Trophoblast cell (in vitro differentiated cells and primary cell): ENCODE results near the gene RHOT2.

ENCODE experiments used
- DNase-seq, 2 donors: peaks; one replicate each; pipeline ENCODE4 v3.0.0-alpha.2; 2016
- H2AFZ ChIP-seq: 2 replicates; pipeline ENCODE4 v1.6.1; 2013; ENCODE audit warnings: low read length, moderate library complexity, mild to moderate bottlenecking; ENCODE audit not compliant: insufficient read depth, poor library complexity
- H2AK5ac ChIP-seq: 2 replicates; pipeline ENCODE4 v1.6.1; 2013; ENCODE audit warnings: mild to moderate bottlenecking, low read length
- H2BK120ac ChIP-seq: 2 replicates; pipeline ENCODE4 v1.6.1; 2013; ENCODE audit warnings: low read length, mild to moderate bottlenecking, moderate library complexity; ENCODE audit not compliant: insufficient read depth, poor library complexity
- H2BK12ac ChIP-seq: 2 replicates; pipeline ENCODE4 v1.6.1; 2013; ENCODE audit warnings: mild to moderate bottlenecking, low read length, moderate library complexity
- H2BK5ac ChIP-seq: 2 replicates; pipeline ENCODE4 v1.6.1; 2013; ENCODE audit warnings: low read length, low read depth, moderate library complexity, mild to moderate bottlenecking; ENCODE audit not compliant: poor library complexity
- H3K14ac ChIP-seq: 2 replicates; pipeline ENCODE4 v1.6.1; 2013; ENCODE audit warnings: mild to moderate bottlenecking, low read length
- H3K18ac ChIP-seq: 2 replicates; pipeline ENCODE4 v1.6.1; 2013; ENCODE audit warnings: mild to moderate bottlenecking, low read length
- H3K23ac ChIP-seq: 2 replicates; pipeline ENCODE4 v1.6.1; 2013; ENCODE audit warnings: low read length
- H3K27ac ChIP-seq: 2 replicates; pipeline ENCODE4 v1.5.1; 2013; ENCODE audit warnings: low read depth, mild to moderate bottlenecking, inconsistent platforms, low read length, moderate library complexity
- H3K27me3 ChIP-seq: 2 replicates; pipeline ENCODE4 v1.6.1; 2013; ENCODE audit warnings: inconsistent platforms, mild to moderate bottlenecking, low read length, moderate library complexity; ENCODE audit not compliant: insufficient read depth
- H3K36me3 ChIP-seq, 2 experiments: 1 replicate in 1 of 2; 2 replicates in 1 of 2; pipeline ENCODE4 v1.6.1; 2013; ENCODE audit warnings: low read length in 2 of 2, mild to moderate bottlenecking in 2 of 2, moderate library complexity in 1 of 2; ENCODE audit not compliant: insufficient read depth in 2 of 2, control insufficient read depth in 1 of 2
- H3K4ac ChIP-seq: 2 replicates; pipeline ENCODE4 v1.6.1; 2013; ENCODE audit warnings: low read depth, mild to moderate bottlenecking, low read length, moderate library complexity
- H3K4me1 ChIP-seq, 2 experiments: 1 replicate in 1 of 2; 2 replicates in 1 of 2; pipeline ENCODE4 v1.6.1; 2013; ENCODE audit warnings: low read length in 2 of 2, mild to moderate bottlenecking in 2 of 2, moderate library complexity in 1 of 2; ENCODE audit not compliant: insufficient read depth in 2 of 2, control insufficient read depth in 1 of 2
- H3K4me2 ChIP-seq: 2 replicates; pipeline ENCODE4 v1.6.1; 2013; ENCODE audit warnings: inconsistent platforms, mild to moderate bottlenecking, low read length, moderate library complexity
- H3K4me3 ChIP-seq: 2 replicates; pipeline ENCODE4 v1.5.1; 2013; ENCODE audit warnings: mild to moderate bottlenecking, low read depth, low read length, inconsistent platforms
- H3K79me1 ChIP-seq: one replicate; pipeline ENCODE4 v1.6.1; 2013; ENCODE audit warnings: low read length
- H3K79me2 ChIP-seq: 2 replicates; pipeline ENCODE4 v1.6.1; 2013; ENCODE audit warnings: low read length, mild to moderate bottlenecking; ENCODE audit not compliant: control insufficient read depth, insufficient read depth, poor library complexity
- H3K9ac ChIP-seq: 2 replicates; pipeline ENCODE4 v1.6.1; 2013; ENCODE audit warnings: mild to moderate bottlenecking, low read length
- H3K9me3 ChIP-seq: 2 replicates; pipeline ENCODE4 v1.6.1; 2013; ENCODE audit warnings: low read depth, mild to moderate bottlenecking, control low read depth, inconsistent platforms, low read length; ENCODE audit not compliant: insufficient read depth
- H4K12ac ChIP-seq: 2 replicates; pipeline ENCODE4 v1.6.1; 2013; ENCODE audit warnings: low read depth, mild to moderate bottlenecking, low read length, moderate library complexity
- H4K8ac ChIP-seq: 2 replicates; pipeline ENCODE4 v1.6.1; 2013; ENCODE audit warnings: low read depth, mild to moderate bottlenecking, low read length, moderate library complexity
- H4K91ac ChIP-seq: one replicate; pipeline ENCODE4 v1.6.1; 2013; ENCODE audit warnings: low read depth, mild to moderate bottlenecking, low read length, moderate library complexity
- WGBS: extraction: QIAGEN DNeasy Blood & Tissue Kit; methylation state at CpG from one replicate; pipeline ENCODE4 v1.1.7; 2013; ENCODE audit warnings: missing lambda C conversion rate; ENCODE audit not compliant: insufficient read length, insufficient coverage; ENCODE audit errors: extremely low coverage; 5-methylcytosine and 5-hydroxymethylcytosine counted together

The RHOT2 gene

DNA sequence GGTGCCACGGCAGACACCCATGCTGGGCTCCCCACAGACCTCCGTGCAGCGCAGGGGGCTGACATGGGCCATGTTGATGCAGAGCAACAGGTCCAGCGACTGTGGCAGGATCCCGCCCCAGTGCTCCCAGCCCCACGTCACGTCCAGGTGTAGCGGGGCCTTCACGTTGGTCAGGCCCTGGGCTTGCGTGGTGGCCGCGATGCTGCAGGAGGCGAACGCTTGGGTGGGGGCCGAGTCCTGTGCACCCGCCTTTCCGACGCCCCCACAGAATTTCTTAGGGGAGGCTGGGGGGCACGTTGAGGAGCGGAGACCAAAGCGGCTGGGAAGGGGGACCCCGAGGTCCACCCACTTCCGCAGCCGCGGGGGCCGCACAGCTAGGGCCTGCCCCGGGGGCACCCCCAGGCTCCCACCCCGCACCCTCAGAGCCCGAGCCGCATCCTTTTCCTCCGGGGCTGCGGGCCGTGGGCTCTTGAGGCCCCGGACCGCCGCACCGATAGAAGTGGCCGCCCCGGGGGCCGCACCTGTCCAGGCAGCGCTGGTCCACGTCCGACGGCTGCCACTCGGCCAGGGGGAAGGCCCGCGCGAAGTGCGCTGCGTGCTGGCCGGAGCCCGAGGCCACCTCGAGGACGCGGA lies 32.2 kb upstream of the RHOT2 start:
- peaks cover 27 to 29% of the 10 kb centered on the region in 2 experiments for H3K36me3 ChIP-seq
- H3K23ac ChIP-seq = no peak overlapping the region
- H3K79me2 ChIP-seq = peaks cover 11% of the 10 kb centered on the region
- peak overlapping the region; percentile 52 for H2BK120ac ChIP-seq
- no peaks in the 10 kb centered on the region for H3K27me3 ChIP-seq
- peak overlapping the region; percentile 90 for H3K18ac ChIP-seq
- H2BK12ac ChIP-seq = no peak overlapping the region
- peak overlapping the region; percentile 87 for H4K8ac ChIP-seq
- peaks cover 21% of the 10 kb centered on the region for H3K79me1 ChIP-seq
- no peaks in the 10 kb centered on the region for H3K9me3 ChIP-seq
- peak overlapping the region; percentile 48 for H2BK5ac ChIP-seq
- no CpG with 5 or more reads among the region's 55 CpGs for WGBS
- H3K4me3 ChIP-seq = peak overlapping the region; percentile 98
- H4K12ac ChIP-seq = peak overlapping the region; percentile 46
- H3K27ac ChIP-seq = peak overlapping the region; percentile 41
- peak in 1 of 2 donors; percentile 27 for DNase-seq
- peak overlapping the region; percentile 90 for H3K9ac ChIP-seq
- H2AK5ac ChIP-seq = peak overlapping the region; percentile 81
- peak overlapping the region; percentile 58 for H4K91ac ChIP-seq
- H3K14ac ChIP-seq = peak overlapping the region; percentile 90
- peak overlapping the region; percentile 81 for H3K4ac ChIP-seq
- H3K4me2 ChIP-seq = peak overlapping the region; percentile 89
- peak overlapping the region; percentile 85 for H2AFZ ChIP-seq
- H3K4me1 ChIP-seq = peaks cover 19 to 26% of the 10 kb centered on the region in 2 experiments

GRCh38 chr16:636206-637080 lies 31.5 kb upstream of the RHOT2 start, which contains the start of gene METTL26:
METTL26 (minus strand) TSS chr16:636305; CDS start chr16:636290, 15 bp downstream.
- peak within 1 kb of the TSS; percentile 90 for H3K18ac ChIP-seq
- H3K27ac ChIP-seq = peak within 1 kb of the TSS; percentile 86

GRCh38 chr16:637081-638018 lies 30.6 kb upstream of the RHOT2 start:
- Histone ChIP-seq H3K23ac (no peak overlapping the region), H3K9me3 (no peaks in the 10 kb centered on the region), H3K9ac (no peak overlapping the region), H3K27ac (peak overlapping the region; percentile 86), H2AFZ (peak overlapping the region; percentile 14), H4K8ac (peak overlapping the region; percentile 0), H3K4me2 (peak overlapping the region; percentile 69), H3K4ac (no peak overlapping the region), H2BK5ac (no peak overlapping the region), H3K4me3 (peak overlapping the region; percentile 84), H3K27me3 (no peaks in the 10 kb centered on the region), H2AK5ac (peak overlapping the region; percentile 6), H2BK120ac (no peak overlapping the region), H3K36me3 (peaks cover 25 to 26% of the 10 kb centered on the region in 2 experiments), H3K79me1 (peaks cover 22% of the 10 kb centered on the region), H3K14ac (no peak overlapping the region), H4K12ac (no peak overlapping the region), H2BK12ac (peak overlapping the region; percentile 2), H3K4me1 (peaks cover 17 to 23% of the 10 kb centered on the region in 2 experiments), H3K79me2 (peaks cover 14% of the 10 kb centered on the region), H3K18ac (no peak overlapping the region), H4K91ac (peak overlapping the region; percentile 66)
- WGBS = no CpG with 5 or more reads among the region's 53 CpGs
- DNase-seq = no peak

More at GRCh38 chr16:636206-637080, 31.5 kb upstream of the RHOT2 start, which contains the start of gene METTL26:
- Histone ChIP-seq H3K4me3 (peak within 1 kb of the TSS; percentile 98), H3K9me3 (no peaks in the 10 kb centered on the region), H3K23ac (no peak within 1 kb of the TSS), H3K4me1 (peaks cover 17 to 22% of the 10 kb centered on the region in 2 experiments), H3K27me3 (no peaks in the 10 kb centered on the region), H3K14ac (peak within 1 kb of the TSS; percentile 98), H3K79me1 (peaks cover 17% of the 10 kb centered on the region), H4K8ac (peak within 1 kb of the TSS; percentile 96), H2AK5ac (peak within 1 kb of the TSS; percentile 81), H3K79me2 (peaks cover 12% of the 10 kb centered on the region), H3K36me3 (peaks cover 27 to 29% of the 10 kb centered on the region in 2 experiments), H3K4me2 (peak within 1 kb of the TSS; percentile 89), H2AFZ (peak within 1 kb of the TSS; percentile 85), H4K91ac (peak within 1 kb of the TSS; percentile 91), H3K4ac (peak within 1 kb of the TSS; percentile 81), H2BK12ac (peak within 1 kb of the TSS; percentile 58), H2BK5ac (peak within 1 kb of the TSS; percentile 91), H4K12ac (peak within 1 kb of the TSS; percentile 78), H3K9ac (peak within 1 kb of the TSS; percentile 90), H2BK120ac (peak within 1 kb of the TSS; percentile 90)
- DNase-seq = peak; percentile 94 to 96
- no CpG with 5 or more reads among the region's 91 CpGs for WGBS
